ENCODE measurements around the gene FAT3.

FAT3 gene

DNA sequence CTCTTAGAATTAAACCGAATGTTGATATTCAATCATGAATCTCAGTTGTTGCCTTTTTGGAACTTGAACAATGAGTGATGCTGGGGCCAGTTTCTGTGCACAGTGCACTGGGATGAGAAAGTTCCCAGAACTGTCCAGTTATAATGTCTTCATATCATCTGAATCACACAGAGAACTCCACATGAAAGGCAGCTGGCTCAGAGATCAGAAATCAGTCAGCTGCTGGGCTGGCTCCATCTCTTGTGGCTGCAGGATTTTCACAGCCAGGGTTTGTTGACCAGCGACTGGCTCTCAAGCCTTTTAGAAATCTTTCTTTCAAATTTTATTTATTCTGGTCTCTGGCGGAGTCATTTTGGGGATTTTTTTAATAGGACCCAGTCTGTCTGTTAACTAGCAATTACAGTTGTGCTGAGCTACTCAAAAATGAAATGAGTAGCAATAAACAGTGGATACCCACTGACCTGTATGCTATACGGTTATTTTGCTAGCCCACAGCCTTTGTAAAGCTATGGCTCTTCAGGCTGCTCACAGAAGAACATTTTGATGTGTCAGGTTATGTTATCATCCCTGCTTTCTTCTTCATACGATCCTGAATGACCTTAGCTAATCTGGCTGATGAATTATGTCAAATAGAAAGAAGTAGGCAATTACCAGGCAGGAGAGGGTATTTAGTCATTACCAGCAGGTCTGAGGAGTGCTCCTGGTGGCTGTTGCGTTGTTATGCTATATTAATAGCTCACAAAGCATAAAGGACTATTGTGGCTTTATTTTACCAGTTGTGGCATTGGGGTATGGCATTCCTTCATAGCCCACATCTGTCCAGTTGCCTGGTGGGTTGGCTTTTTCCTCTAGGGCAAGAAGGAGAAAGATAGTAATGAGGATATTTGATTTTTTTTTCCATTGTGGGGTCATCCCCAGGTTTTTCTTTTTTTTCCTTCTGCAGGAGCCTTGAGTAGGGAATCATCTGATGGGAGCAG, 3.6 kb downstream of the FAT3 start:
- no peak for DNase-seq

DNA sequence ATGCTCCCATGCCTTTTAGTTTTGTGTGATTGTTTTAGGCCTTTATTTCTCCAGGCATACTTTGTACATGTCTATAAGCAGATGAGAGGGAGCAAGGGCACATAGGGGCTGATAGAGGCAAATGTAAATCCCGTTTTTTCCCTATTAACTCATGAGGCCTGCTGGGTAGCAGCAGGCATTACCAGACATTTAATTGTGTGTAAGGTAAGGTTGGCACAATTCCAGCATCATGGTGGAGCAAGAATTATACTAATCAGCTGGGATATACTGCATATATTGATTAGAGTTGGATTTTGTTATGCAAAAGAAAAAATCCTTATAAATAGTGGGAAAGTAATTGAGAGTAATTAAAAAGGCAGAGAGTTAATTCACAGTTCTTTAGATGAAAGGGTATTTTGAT, 12.2 kb downstream of the FAT3 start:
- no peak for DNase-seq

DNA sequence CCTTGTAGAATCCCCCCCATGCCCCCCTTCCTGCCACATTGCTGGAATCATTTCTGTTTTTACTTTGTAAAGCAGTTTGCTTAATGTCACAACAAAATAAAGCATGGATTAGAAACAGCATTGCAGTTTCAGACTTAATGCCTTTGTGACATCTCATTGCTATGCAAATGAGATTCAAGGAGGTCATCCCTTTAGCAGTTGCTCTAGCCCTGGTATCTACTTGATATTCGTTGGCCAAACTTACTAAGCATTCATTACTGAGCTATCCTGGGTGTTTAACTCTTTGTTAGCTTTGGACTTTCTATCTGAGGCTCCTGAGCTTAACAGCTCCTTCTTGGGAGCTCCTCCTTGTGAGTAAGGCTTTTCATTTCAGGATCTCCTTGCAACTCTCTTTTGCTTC, 16.3 kb downstream of the FAT3 start:
- DNase-seq, result no peak

DNA sequence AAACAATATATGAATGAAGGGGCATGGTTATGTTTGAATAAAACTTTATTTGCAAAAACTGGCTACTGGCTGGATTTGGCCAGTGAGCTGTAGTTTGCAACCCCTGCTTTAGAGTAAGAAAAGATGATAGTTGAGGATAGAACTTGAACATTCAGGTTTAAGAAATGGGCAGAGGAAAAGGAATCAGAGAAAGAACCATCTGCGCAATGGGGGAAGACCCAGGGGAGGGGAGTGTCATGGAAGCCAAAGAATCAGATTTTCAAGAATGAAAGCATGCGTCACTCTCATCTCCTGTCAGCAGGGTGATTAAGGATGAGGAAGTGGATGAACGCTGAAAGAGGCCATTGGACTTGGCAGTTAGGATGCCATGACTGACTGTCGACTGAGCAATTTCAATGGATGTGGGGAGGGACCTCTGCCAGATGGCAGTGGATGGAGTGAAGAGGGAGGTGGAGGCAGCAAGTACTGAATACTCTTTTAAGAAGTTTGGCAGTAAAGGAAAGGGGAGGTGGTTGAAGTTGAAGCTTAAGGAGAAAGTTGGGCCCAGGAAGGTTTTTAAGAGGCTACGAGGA, 21.2 kb downstream of the FAT3 start:
- DNase-seq, result no peak

DNA sequence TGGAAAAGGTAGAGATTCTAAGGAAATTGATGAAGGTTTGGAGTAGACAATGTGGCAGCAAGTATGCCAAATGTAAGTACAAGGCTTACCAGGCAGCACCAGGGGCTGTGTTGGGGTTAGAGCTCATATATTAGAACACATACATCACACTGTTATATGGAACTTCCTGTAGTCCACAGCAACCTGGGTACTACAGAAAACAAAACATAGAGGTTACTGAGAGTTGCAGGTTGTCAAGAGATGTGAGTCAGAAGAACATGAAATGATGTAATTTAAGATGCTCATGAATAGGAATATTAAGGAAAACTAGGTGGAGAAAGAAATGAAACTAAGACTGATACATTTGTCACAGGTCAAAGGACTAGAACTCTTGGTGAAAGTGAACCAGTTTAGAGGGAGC, 22.0 kb downstream of the FAT3 start:
- no peak for DNase-seq

DNA sequence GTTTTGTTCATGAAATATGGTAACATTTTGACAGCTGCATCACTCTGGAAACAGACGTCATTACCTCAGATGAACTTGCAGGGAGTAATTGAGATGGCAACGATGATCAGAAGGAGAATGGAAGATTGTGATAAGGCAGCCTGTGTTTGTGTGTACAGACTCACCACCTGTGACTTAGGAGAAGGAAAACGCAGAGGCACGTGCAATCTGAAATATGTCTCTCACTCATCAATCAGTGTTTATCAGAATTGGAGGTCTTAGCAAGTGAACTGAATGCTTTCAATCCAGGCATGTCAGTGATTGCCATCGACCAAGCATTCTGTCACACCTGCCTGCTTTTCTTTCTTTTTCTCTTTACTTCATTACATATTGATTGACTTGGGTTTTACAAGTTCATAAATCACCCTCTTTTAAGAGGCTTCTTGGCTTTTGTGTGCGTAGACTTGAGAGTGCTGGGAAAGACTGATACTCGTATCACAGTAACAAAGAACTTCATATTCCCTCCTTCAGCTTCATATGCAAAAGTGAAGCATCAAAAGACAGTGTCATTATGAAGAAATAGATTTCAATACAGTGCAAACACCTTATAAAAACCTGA, 24.6 kb downstream of the FAT3 start:
- no peak for DNase-seq

DNA sequence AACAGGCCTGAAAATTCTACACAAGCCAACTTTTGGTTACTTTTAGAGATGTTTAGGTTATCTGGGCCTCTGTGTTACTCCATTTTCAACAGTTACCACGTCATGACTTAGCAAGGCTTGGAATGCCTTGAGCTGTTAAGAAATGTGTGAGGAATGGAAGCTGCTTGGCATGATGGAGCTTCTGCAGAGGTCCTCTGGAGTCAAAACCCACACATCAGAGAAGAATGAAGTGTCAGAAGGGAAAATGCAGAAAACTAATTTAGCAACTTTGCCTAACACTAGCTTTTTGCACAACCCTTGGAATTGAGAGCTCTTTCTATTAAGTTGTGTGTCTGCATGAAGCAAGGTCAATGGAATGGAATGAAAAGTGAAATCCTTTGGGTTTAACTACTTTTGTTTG, 27.4 kb downstream of the FAT3 start:
- no peak for DNase-seq

DNA sequence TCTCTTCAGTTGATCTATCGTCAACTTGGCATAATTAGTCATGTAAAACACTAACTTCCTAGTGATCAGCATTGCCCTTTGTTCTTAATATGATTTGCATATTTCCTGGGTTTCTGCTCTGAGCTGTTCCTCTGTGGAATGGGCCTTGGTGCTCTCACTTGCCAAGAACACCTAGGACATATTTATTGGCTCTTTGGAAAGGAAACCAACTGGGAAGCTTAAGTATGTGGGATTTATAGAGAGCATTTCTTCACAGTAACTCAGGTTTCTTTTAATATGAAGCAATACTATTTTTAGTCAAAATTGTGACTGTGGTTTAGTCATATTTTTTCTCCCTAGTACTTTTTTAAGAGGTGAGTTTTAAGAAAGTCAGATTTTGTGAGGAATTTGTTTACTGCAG, 28.8 kb downstream of the FAT3 start:
- no peak for DNase-seq

DNA sequence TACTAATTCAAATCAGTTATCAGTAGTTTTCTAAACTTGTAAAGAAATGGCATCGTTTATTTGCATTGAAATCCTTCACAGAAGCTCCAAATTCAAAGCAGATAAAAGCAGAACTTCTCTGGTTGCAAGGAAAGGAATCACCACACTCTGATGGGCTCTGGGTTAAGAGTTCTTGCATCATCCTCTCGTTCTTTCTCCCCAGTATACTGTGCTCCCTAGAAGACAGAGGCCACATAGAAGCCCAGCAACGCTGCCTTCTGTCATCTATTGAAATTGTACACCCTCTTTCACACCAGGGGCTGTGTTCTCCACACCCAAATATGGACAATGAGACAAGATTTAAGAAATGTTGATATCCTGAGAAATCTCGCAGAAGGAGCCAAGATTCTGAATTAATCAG, 29.3 kb downstream of the FAT3 start:
- no peak for DNase-seq

DNA sequence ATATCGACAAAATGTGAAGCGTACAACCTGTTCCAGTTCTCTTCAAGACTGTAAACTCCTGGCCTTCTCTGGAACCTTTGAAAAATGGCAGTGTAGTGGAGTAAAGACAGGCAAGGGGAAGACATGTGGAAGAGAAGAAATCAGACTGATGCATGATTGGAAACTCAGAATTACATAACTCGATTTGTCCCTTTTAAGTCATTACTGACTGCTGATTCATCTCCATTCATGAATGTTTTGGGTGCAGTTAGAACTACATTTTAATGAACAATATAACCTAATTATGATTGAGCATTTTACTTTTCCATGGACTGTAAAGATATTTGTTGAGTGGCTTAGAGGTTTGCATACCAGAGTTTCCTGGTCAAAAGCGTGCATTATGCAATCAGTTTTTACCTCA, 32.9 kb downstream of the FAT3 start:
- DNase-seq, result no peak

DNA sequence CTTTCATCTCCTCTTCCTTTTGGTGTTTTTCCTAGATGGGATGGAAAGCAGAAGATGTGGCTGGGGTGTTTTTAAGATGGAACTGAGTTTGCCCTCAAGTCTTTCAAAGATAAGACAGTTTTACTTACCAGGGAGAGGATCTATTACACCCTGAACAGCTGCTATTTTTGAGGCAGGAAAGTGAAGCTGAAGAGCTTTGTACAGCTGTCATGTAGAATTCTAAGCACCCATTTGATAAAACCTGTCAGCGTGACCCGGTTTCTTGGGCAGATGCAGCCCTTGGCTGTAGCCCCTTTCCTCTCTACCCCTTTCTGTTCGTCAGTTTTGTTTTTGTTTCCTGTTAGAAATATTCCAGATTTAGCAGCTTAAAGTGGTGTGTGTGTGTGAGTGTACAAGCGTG, 35.2 kb downstream of the FAT3 start:
- DNase-seq, result no peak

DNA sequence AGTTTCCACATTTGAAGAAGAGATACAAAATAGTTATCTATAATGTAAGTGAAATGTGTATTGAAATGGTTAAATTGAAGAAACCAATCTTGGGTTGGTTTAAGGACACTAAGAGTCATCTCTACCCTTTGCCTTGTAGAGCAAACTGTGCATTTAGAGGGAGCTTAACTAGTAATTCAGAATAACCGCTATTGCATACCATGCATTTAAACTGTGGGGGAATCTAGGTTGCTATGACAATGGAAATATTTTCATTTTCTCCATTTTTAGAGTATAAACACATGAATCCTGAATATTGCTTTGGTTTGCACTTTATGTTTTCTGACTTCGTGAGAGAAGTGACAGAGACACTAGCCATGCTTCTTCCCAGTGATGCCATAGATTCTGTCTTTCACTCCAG, 39.7 kb downstream of the FAT3 start:
- no peak for DNase-seq

DNA sequence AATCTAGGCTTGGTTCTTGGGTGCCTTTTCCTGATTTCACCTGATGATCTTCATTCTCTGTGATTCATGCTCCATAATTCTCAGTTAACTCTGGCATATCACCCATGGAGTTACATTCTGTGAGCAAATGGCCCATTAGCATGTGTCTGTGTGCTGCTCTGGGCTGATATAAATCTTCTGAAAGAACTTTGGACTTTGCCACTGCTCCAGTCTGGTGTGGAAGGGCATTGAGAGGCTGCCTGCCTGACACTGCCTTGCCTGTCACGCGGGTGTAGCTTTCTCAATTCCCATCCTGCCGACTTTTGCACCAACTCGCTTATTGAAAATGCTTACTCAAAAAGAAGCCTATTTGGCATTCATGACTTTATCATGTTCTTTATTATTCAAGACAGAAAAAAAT, 42.2 kb downstream of the FAT3 start:
- DNase-seq, result no peak

DNA sequence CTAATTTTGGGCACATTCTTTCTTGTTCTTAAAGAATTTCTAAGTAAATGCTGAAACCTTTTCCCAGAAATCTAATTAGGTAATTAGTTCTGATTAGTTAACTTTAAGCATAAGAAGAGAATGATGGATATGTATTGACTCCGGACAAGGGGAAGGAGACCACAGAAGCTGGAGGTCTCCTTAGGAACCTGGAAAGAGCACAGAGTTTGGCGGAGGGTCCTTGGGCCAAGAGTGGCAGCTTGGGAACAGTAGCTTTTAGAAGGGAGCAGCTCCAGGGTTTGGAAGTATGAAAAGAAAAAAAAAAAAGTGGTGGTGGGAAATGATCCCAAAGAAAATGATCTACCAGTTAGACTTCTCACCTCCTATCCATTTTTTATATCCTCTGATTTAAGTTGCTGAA, 42.7 kb downstream of the FAT3 start:
- no peak for DNase-seq

DNA sequence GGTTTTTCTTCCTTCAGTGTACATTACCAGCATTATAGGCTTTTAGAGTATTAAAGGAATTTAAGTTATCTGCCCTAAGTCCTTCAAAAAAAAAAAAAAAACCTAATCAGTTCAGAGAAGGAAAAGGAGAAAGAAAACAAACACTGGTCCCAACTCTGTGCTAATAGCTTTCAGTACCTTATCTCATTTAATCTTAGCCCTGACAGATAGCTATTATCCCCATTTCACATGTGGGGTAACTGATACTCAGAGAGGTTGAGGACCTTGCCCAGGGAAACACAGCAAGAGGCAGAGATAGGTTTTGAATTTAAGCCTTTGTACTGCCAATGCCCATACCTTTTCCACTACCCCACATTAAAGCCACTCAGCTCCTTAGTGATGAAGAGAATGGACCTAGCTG, 43.4 kb downstream of the FAT3 start:
- no peak for DNase-seq

DNA sequence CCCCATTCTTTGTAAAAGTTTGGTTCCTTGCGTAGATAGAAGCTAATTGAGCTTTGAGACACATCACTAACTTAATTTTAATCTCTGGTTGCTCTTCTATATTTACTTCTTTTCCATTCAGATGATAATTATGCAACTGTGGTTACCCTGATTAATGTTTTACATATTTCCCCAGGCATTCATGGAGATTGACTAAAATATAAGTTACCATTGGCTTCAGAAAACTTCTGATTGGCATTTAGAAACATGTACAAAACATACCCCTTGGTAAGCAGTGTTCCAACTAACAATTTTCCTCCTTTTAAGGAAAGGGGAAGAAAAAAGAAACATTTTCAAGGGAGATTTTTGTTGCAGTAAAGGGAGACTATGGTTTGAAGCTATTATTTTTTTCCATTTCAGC, 43.9 kb downstream of the FAT3 start:
- DNase-seq, result no peak

DNA sequence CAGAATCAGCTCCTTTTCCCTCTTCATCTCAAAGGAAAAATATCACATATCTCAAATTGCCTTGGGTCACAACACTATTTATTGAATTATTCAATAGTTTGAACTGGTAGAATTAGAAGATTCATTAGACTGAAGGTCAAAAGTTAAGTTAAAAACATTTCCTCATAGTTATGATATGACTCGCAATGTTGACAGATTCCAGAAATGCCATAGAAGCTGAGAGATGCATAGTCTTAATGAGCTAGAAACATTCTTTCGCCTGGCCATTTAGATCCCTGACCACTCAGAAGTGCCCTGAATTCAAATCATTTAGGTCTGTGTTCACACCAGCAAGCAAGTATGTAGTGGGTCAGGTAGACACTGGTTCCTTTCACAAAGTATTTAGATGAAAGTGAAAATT, 44.4 kb downstream of the FAT3 start:
- no peak for DNase-seq

DNA sequence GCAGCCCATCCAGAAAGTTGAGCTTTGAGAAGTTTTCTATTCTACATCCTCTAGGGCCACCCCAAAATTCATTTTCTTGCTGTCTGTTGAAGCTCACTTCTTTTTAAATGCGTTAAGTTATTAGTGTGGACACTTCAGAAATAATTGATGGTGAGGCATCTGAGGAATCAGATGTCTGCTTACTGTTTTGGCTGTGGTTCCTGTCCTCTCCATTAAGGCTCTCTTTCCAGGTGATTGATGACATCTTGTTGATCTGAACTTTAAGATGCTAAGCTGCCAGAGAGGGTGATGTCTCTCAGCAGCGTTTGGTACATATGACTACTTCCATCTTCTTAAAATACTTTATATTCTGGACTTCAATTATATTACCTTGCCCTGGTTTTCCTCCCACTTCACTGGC, 45.2 kb downstream of the FAT3 start:
- DNase-seq, result no peak

DNA sequence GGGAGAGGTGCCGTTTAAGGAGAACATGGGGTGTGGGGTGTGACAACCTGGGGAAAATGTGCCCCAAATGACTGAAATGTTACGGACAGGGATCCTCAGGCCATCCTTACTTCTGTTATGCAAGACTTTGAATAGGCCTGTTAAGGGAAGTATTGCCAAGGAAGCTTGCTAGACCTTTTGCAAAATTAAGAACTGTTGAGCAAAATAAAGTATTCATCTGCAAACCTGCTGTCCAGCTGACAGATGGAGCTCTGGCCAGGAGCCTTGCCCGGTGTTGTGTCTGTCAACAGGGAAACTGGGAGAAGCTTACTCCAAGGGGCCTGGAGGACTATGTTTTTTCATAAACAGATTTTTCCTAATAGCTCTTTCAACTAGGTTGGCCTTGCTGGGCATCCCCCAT, 48.0 kb downstream of the FAT3 start:
- DNase-seq, result no peak

Data from hematopoietic multipotent progenitor cell treated with erythropoietin and hydrocortisone succinate and interleukin-3 and kit ligand, for 6 days (in vitro differentiated cells).